PC-3 (cell line): ENCODE data around the gene MAMLD1. TPM values are rescaled to one million over a fixed set of nuclear protein-coding genes. Genes with fewer than 3 reads are reported as not detected.

ENCODE experiments used
- ATAC-seq: fragments of 200-7000 bp; cut with Tn5 transposase; 2 replicates; pipeline ENCODE4 v1.9.1; 2020; ENCODE audit warnings: mild to moderate bottlenecking, moderate library complexity
- BruUV-seq: library from RNA; stranded (reverse); fragments of 400-500 nt; replicated peaks from 2 replicates; lab custom pipeline; 2021; lab: Mats Ljungman, UMichigan
- CTCF ChIA-PET: fragments of 300-600 bp; sonication (Branson Sonifier 250); formaldehyde crosslinking; loops from one replicate; lab custom pipeline; 2022; ENCODE audit warnings: antibody characterized with exemption; lab: Charles Lee
- POLR2A ChIA-PET: fragments of 300-600 bp; sonication (Branson Sonifier 250); formaldehyde crosslinking; loops from one replicate; lab custom pipeline; 2022; ENCODE audit warnings: antibody characterized with exemption; ENCODE audit not compliant: unreplicated experiment; lab: Charles Lee
- DNase-seq: peaks from one replicate; pipeline ENCODE4 v3.0.0-alpha.2; 2015
- H2AFZ ChIP-seq: fragments of 300-600 bp; sonication (generic); 2 replicates; pipeline ENCODE4 v1.6.0; 2016; ENCODE audit warnings: antibody characterized with exemption, low read length
- H3F3A ChIP-seq: fragments of 300-600 bp; sonication (generic); one replicate; pipeline ENCODE4 v1.6.0; 2017; ENCODE audit warnings: antibody characterized with exemption, low read length, control low read depth, mild to moderate bottlenecking; ENCODE audit not compliant: unreplicated experiment
- H3K27ac ChIP-seq: fragments of 300-600 bp; sonication (generic); 2 replicates; pipeline ENCODE4 v1.5.1; 2016; ENCODE audit warnings: mild to moderate bottlenecking, low read length
- H3K27me3 ChIP-seq: fragments of 300-600 bp; sonication (generic); 2 replicates; pipeline ENCODE4 v1.6.1; 2016; ENCODE audit warnings: low read length, mixed read lengths
- H3K36me3 ChIP-seq: fragments of 300-600 bp; sonication (generic); 2 replicates; pipeline ENCODE4 v1.6.1; 2016; ENCODE audit warnings: low read depth, mixed run types, low read length, mixed read lengths
- H3K4me1 ChIP-seq: fragments of 300-600 bp; sonication (generic); 2 replicates; pipeline ENCODE4 v1.5.1; 2016; ENCODE audit warnings: low read length; ENCODE audit not compliant: insufficient read depth
- H3K4me2 ChIP-seq: fragments of 300-600 bp; sonication (generic); 2 replicates; pipeline ENCODE4 v1.6.0; 2016; ENCODE audit warnings: low read length
- H3K4me3 ChIP-seq: fragments of 300-600 bp; sonication (generic); 2 replicates; pipeline ENCODE4 v1.5.1; 2016; ENCODE audit warnings: mild to moderate bottlenecking, low read length, mixed read lengths
- H3K79me2 ChIP-seq: fragments of 300-600 bp; sonication (generic); 2 replicates; pipeline ENCODE4 v1.6.1; 2017; ENCODE audit warnings: low read length, mixed read lengths
- H3K9ac ChIP-seq: fragments of 300-600 bp; sonication (generic); 2 replicates; pipeline ENCODE4 v1.6.0; 2016; ENCODE audit warnings: mild to moderate bottlenecking, low read length
- H3K9me2 ChIP-seq: fragments of 300-600 bp; sonication (generic); replicated peaks from 2 replicates; pipeline ENCODE4 v1.6.1; 2016; ENCODE audit warnings: mixed run types, low read length, mixed read lengths
- H3K9me3 ChIP-seq: fragments of 300-600 bp; sonication (generic); 2 replicates; pipeline ENCODE4 v1.6.1; 2016; ENCODE audit warnings: low read length, mixed read lengths
- H4K20me1 ChIP-seq: fragments of 300-600 bp; sonication (generic); 2 replicates; pipeline ENCODE4 v1.6.1; 2016; ENCODE audit warnings: low read length, mixed read lengths
- EZH2 ChIP-seq: fragments of 300-600 bp; sonication (generic); IDR thresholded peaks from one replicate; pipeline ENCODE4 v1.6.1; 2017; ENCODE audit warnings: antibody characterized with exemption, mild to moderate bottlenecking, low read length; ENCODE audit not compliant: unreplicated experiment
- EZH2phosphoT487 ChIP-seq: fragments of 300-600 bp; sonication (generic); IDR thresholded peaks from 2 replicates; pipeline ENCODE4 v1.6.1; 2018; ENCODE audit warnings: mild to moderate bottlenecking, antibody characterized with exemption, low read length, borderline replicate concordance
- intact Hi-C: fragments of 100-400 bp; cut with micrococcal nuclease; formaldehyde crosslinking; loops from 2 replicates; pipeline ENCODE4 v1.9.0; 2023
- total RNA-seq: library from RNA; depleted of rRNA; stranded (reverse); fragments of >200 nt; gene quantifications from 2 replicates; pipeline ENCODE4 v1.2.3, GENCODE V29; 2014
- TF ChIP-seq, protein P1 (sequence below): fragments of 300-600 bp; sonication (generic); conservative IDR thresholded peaks from 2 replicates; pipeline ENCODE4 v1.5.1; 2017; ENCODE audit warnings: antibody characterized with exemption, low read depth, mild to moderate bottlenecking, low read length

Gene MAMLD1
- total RNA-seq, 1 experiment from 2014 or later: 2.8 TPM

DNA sequence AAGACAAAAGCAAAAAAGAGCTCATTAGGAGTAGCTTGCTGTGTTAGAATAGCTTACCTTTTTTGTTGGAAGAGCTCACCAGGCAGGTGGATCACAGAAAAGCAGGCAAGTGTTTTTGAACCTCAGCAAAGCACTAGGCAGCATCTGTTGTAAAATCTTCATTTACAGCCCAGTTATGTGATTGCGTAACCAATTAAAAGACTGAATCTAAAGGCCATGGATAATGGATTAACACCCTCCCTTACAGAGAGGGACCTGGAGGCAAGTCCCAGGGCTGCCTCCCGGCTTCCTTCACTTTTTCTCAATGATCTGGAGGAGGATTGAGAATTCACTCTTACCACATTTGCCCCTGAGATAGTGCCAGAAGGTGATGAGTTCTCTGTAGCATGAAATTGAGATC is 51.1 kb downstream of the MAMLD1 start:
- Histone ChIP-seq H2AFZ (no peak overlapping the region), H3K4me2 (no peak overlapping the region), H3K4me3 (no peak overlapping the region), H3K36me3 (no peaks in the 10 kb centered on the region), H3K9me2 (no peaks in the 10 kb centered on the region), H4K20me1 (no peaks in the 10 kb centered on the region), H3K9me3 (no peaks in the 10 kb centered on the region), H3F3A (no peaks in the 10 kb centered on the region), H3K9ac (no peak overlapping the region), H3K4me1 (no peaks in the 10 kb centered on the region), H3K79me2 (no peaks in the 10 kb centered on the region), H3K27me3 (no peaks in the 10 kb centered on the region), H3K27ac (no peak overlapping the region)
- POLR2A ChIA-PET: no interaction called here
- TF ChIP-seq EZH2phosphoT487 (no peak), EZH2 (no peak)
- TF ChIP-seq, protein P1, sequence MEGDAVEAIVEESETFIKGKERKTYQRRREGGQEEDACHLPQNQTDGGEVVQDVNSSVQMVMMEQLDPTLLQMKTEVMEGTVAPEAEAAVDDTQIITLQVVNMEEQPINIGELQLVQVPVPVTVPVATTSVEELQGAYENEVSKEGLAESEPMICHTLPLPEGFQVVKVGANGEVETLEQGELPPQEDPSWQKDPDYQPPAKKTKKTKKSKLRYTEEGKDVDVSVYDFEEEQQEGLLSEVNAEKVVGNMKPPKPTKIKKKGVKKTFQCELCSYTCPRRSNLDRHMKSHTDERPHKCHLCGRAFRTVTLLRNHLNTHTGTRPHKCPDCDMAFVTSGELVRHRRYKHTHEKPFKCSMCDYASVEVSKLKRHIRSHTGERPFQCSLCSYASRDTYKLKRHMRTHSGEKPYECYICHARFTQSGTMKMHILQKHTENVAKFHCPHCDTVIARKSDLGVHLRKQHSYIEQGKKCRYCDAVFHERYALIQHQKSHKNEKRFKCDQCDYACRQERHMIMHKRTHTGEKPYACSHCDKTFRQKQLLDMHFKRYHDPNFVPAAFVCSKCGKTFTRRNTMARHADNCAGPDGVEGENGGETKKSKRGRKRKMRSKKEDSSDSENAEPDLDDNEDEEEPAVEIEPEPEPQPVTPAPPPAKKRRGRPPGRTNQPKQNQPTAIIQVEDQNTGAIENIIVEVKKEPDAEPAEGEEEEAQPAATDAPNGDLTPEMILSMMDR: no peak
- CTCF ChIA-PET: no interaction called here
- intact Hi-C loops: no loop called here
- BruUV-seq: no TSS peak
- ATAC-seq (no peak), DNase-seq (no peak)

DNA sequence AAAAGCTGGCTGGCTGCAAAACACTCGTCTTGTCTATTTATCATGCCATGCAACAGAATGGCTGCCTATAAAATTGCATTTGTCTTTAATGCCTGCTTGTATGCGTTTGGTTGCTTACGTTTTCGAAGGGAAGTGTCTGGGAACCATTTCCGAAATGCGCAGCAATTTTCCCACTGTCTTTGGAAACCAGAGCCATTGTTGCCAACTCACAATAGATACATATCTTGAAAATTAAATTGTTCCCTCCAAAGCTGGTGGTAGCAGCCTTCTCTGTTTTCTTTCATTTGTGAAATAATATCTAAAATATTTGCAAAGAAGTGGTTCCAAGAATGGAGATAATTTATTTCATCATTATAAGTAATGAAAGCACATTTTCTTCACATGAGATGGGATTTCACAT is 53.4 kb downstream of the MAMLD1 start:
- no peaks in the 10 kb centered on the region for H3K27me3 ChIP-seq
- POLR2A ChIA-PET: no interaction called here

DNA sequence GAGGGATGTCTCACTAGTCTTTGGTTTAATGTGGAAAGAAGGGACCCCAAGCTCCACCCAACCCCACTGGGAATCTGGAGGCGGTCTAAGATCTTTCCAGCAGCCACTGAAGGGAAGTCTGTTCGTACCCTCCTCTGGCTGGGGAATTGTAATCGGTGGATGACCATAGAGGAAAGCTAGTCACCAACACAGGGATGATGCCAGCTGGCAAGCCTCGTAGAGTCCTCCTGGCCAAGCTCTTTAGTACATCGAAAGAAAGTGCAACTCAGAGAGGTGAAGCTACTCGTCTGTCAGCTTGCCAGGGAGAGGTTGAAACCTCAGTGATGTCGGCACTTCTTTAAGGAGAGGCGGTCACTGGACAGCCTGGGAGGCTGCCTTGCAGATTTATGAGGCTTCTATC is 58.7 kb downstream of the MAMLD1 start:
- no peaks in the 10 kb centered on the region for H3K4me1 ChIP-seq
- POLR2A ChIA-PET: no interaction called here
- H3K9me3 ChIP-seq: no peaks in the 10 kb centered on the region
- DNase-seq (no peak), ATAC-seq (no peak)
- no peaks in the 10 kb centered on the region for H4K20me1 ChIP-seq
- BruUV-seq: no TSS peak
- H3F3A ChIP-seq: no peaks in the 10 kb centered on the region
- no peak overlapping the region for H3K9ac ChIP-seq
- H3K4me2 ChIP-seq: no peak overlapping the region
- TF ChIP-seq, protein P1: no peak
- TF ChIP-seq EZH2phosphoT487 (no peak), EZH2 (no peak)
- H3K27me3 ChIP-seq: no peaks in the 10 kb centered on the region
- H3K36me3 ChIP-seq: no peaks in the 10 kb centered on the region
- H2AFZ ChIP-seq: no peak overlapping the region
- no peak overlapping the region for H3K27ac ChIP-seq
- intact Hi-C loops: no loop called here
- CTCF ChIA-PET: no interaction called here
- H3K4me3 ChIP-seq: no peak overlapping the region
- H3K9me2 ChIP-seq: no peaks in the 10 kb centered on the region
- H3K79me2 ChIP-seq: no peaks in the 10 kb centered on the region

More for the DNA sequence above, 53.4 kb downstream of the MAMLD1 start:
- intact Hi-C loops: no loop called here
- Histone ChIP-seq H3K27ac (no peak overlapping the region), H3F3A (no peaks in the 10 kb centered on the region), H3K9me3 (no peaks in the 10 kb centered on the region), H2AFZ (no peak overlapping the region), H3K4me1 (no peaks in the 10 kb centered on the region), H3K79me2 (no peaks in the 10 kb centered on the region), H3K4me3 (no peak overlapping the region), H3K4me2 (no peak overlapping the region), H4K20me1 (no peaks in the 10 kb centered on the region), H3K9me2 (no peaks in the 10 kb centered on the region), H3K36me3 (no peaks in the 10 kb centered on the region), H3K9ac (no peak overlapping the region)
- TF ChIP-seq EZH2phosphoT487: no peak
- TF ChIP-seq, protein P1: no peak
- no peak for TF ChIP-seq EZH2
- ATAC-seq (no peak), DNase-seq (no peak)
- BruUV-seq: no TSS peak
- CTCF ChIA-PET: no interaction called here
